IPS-NIHi11 (cell line): ENCODE data around the gene LRRC55.

Experiments
- DNase-seq: peaks from one replicate; pipeline ENCODE4 v3.0.0; 2012; ENCODE audit warnings: mixed read lengths, low spot score

The LRRC55 gene

GRCh38 chr11:57181678-57182305, at the start of gene LRRC55:
LRRC55 (plus strand) TSS chr11:57181953; CDS start chr11:57182023, 70 bp downstream.
- DNase-seq, result no peak

DNA sequence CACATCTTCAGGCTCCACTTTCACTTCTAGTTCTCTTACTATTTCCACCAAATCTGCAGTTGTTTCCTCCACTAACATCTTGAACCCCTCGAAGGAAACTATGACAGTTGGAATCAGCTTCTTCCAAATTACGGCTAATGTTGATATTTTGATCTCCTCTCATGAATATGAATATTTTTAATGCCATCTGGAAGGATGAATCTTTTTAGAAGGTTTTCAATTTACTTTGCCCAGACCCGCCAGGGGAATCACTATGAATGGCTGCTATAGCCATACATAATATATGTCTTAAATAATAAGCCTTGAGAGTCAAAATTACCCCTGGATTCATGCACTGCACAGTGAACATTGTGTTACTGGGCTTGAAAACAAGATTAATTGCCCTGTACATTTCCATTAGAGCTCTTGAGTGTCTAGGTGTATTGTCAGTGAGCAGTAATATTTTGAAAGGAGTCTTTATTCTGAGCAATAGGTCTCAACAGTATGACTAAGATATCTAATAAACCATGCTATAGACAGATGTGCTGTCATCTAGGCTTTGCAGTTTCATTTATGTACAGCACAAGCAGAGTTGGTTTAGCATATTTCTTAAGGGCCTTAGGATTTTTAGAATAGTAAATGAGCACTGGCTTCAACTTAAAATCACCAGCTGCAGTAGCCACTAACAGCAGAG, 48.3 kb upstream of the LRRC55 start:
- DNase-seq, result no peak

DNA sequence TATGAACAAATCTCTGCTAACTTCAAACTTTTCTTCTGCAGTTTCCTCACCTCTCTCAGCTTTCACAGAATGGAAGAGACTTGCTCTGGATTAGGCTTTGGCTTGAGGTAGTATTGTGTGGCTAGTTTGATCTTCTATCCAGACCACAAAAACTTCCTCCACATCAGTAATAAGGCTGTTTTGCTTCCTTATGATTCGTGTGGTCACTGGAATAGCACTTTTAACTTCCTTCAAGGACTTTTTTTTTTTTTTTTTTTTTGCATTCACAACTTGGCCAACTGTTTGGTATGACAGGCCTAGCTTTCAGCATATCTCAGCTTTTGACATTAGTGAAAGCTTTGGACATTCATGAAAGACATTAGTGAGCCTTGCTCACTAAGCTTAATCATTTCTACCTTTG, 47.5 kb upstream of the LRRC55 start:
- no peak for DNase-seq

- no peak for DNase-seq
Measured at GRCh38 chr11:57135020-57135751, 46.6 kb upstream of the LRRC55 start.

- no peak for DNase-seq
Measured at GRCh38 chr11:57140568-57140967, 41.2 kb upstream of the LRRC55 start.

GRCh38 chr11:57143459-57143858, 38.3 kb upstream of the LRRC55 start:
- DNase-seq, result no peak

GRCh38 chr11:57144075-57144474, 37.7 kb upstream of the LRRC55 start:
- DNase-seq, result no peak

GRCh38 chr11:57144531-57145320, 37.0 kb upstream of the LRRC55 start:
- no peak for DNase-seq

DNA sequence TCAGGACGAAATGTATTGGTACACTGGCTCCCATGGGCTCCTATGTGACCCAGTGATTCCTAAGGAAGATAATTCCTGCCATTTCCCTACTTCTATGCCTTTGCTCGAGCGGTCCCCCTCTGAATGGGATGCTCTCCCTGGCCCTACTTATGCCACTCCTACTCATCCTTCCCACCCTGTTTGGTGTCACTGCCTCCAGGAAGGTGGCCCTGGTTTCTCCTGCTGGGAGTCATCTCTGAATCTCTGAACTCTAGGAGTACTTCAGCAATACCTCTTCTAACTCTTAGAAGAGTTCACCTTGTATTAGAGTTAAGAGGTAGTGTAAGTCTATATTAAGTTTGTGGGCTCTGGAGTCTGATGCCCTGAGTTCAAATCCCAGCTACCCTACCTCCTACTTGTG, 35.5 kb upstream of the LRRC55 start:
- DNase-seq, result no peak

DNA sequence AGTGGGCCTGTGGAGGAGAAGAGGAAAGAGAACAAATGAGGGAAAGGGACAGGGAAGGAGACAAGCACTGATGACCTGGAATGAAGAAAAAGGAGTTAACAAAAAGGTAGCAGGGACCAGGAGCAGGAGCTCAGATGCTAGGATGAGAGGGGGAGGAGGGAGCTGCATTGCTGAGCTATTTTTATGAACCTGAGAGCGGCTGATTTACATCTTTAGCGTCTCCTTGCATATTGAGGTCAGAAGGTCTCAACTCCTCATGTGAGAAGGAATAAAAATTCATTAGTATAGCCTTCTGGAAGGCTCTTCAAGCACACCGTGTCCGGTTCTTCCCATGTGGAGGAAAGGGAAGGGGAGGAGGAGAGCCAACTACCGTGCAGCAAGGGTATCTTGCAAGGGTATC, 33.1 kb upstream of the LRRC55 start:
- no peak for DNase-seq

DNA sequence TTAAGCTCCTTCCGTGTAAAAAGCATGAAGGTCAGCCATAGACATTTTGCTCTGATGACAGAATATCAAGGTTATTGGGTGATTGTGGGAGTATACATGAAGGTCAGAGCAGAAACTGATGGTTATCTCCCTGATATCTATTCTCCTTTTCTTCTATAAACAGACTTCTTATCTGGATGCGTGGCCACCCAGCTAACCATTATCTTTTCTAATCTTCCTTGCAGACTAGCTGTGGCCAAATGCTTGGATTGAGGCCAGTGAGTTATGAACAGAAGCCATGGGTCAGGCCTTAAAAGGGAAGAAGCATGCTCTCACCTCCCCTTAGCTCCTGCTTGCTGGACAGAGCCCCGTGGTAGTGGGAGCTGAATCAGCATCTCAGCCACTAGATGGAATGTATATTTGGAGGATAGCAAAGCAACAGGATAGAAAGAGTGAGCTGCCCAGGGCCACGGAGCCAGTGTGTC, 31.3 kb upstream of the LRRC55 start:
- no peak for DNase-seq

GRCh38 chr11:57152134-57152533, 29.6 kb upstream of the LRRC55 start:
- no peak for DNase-seq

GRCh38 chr11:57153448-57153847, 28.3 kb upstream of the LRRC55 start:
- no peak for DNase-seq

GRCh38 chr11:57154739-57155138, 27.0 kb upstream of the LRRC55 start:
- no peak for DNase-seq

- DNase-seq, result no peak
Measured at GRCh38 chr11:57155400-57155799, 26.4 kb upstream of the LRRC55 start.

DNA sequence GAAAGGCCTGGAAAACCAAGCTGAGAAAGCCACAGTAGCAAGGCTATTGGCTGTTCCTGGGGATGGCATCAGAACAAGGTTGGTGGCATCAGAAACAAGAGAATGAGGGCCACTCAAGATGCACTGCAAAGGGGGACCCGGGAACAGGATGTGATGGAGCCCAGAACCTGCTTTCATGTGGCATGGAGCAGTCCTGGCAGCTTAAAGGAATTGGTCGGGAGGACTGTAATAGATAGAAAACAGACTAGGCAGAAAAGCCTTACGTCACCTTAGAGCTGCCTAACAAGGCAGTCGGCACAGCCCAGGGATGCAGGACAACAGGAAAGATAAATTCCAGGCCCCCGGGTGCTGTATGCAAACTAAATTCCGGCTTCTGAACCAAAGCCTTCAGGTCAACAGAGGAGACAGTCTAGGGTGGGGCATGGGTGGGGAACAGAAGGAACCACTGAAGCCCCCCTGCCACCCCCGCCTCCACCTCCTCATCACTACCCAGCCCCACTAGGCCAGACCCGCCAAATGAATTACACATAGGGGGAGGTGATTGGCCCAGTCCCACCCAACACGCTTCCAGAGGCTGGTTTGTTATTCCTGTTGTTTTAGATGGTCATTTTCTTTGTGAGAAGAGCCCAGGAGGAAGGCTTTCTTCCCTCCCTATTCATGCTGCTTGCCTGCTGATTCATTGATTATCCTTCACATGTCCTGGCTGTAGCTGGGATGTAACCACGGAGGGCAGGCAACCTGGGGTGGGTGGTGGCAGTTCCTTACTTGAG, 25.7 kb upstream of the LRRC55 start:
- DNase-seq, result peak; percentile 35

DNA sequence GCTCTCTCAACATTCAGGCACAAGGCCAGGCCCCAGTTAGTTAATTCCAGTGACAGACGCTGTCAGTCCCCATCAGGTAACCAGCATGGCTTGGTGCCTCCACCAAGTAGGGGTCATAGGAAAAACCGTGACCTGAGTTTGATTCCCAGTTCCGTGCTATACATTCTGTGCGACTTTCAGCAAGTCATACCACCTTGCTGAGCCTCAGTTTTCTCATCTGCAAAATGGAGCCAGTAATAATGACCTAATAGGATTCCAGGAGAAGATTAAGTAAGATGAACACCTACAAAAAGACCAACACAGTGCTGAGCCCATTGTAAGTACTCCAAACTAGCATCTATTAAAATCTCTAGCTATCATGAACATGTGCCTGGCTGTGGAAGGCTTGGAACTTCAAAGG, 24.8 kb upstream of the LRRC55 start:
- DNase-seq, result no peak

DNA sequence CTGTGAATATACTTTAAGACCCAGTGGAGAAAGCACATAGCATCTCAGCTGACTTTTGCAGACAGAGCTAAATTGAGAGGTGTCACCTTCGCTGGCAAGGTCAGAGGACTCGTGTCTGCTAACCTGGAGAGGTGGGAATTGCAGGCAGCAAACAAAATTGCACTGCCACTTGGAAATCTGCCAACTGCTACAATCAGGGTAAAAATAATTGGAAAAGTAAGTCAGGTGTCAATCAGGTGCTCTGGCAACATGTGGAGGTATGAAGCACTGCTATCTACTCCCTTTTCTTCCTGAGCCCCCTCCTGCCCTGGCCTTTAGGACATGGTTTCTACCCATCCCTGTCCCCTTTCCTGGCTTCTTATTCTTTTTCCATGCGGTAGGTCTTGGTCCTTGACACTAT, 24.1 kb upstream of the LRRC55 start:
- no peak for DNase-seq

DNA sequence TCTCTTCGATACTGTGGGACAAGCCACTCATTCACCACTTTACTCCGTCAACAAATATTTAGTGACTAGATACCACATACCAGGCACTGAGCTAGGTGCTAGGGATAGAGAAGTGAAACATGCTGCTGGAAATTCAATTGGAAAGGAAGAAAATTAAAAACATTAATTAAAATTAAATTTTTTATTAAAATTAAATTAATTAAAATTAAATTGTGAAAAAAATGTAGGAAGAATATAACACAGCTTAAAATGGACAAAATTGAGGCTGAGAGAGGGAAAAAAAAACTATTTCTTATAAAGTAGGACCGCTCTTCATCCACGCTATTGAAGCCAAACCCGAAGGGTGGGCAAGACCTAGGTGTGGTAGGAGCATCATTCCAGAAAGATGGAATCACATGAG, 23.6 kb upstream of the LRRC55 start:
- DNase-seq, result no peak

DNA sequence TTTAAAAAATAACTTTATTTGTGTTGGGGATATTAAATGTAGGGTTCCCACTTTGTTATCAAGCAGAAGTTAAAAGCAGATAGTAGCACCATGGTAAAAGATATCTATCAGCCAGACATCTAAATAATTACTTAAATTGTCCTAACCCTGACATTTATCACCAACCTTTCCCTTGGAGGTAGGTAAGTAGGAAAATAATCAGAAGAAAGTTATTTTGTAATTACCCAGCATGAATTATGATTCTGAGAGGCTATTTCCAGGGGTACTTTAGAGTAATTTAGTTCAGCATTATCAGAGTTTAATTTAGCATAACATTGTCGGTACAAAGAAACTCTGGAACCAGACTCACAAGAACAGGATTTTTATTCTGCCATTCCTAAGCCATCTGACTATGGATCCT, 23.2 kb upstream of the LRRC55 start:
- DNase-seq, result no peak

- DNase-seq, result no peak
Measured at GRCh38 chr11:57160665-57161064, 21.1 kb upstream of the LRRC55 start.

DNA sequence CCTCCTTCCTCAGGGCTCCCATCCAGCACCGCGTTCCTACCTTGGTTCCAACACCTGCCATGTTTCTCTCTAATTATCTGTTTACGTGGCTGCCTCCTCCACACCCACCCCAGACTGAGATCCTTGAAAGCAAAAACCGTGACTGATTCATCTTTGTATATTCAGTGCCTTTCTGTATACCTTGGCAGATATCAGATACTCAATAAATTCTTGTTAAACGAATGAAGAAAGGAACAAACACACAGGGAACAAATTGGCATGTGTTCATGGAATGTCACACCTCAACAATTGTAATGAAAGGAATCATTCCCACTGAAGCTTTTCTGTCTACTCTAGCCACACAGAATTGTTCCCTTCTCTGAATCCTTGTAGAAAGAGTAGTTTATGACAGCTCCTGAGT, 20.4 kb upstream of the LRRC55 start:
- no peak for DNase-seq
